ENCODE measurements around the gene ATP6V1G1.

DNA sequence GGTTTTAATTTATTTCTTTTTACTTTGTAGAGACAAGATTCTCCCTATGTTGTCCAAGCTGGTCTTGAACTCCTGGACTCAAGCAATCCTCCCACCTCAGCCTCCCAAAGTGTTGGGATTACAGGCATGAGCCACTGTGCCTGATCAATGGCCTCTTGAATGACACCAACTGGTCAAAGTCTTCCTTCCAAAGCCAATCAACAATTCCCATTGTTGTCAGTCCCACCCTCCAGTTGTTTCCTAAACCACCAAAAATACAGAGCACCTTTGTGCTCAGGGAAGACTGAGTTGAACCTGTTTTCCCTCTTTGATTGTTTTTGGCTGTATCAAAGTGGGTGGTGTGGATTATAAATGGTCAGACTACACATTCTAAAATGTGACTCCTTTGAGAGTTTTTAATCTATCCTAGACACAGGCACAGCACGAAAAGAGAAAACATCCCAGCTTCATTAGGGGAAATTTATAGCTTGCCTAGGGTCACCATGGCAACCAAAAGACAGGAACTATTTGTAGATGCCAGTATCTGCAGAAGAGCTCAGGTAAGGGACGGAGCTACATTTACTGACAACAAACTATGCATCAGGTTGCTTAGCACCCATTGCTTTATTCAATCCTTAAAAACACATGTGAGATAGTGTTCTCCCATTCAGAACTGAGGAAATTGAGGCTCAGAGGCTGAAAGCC is 27.6 kb upstream of the ATP6V1G1 start:
- TF ChIP-seq POLR2AphosphoS5 (IDR thresholded peaks at IDR 0.05) (no peak), POLR2A (IDR thresholded peaks at IDR 0.05; ENCODE audit: low read depth) (no peak)
- TF ChIP-seq, protein P1, sequence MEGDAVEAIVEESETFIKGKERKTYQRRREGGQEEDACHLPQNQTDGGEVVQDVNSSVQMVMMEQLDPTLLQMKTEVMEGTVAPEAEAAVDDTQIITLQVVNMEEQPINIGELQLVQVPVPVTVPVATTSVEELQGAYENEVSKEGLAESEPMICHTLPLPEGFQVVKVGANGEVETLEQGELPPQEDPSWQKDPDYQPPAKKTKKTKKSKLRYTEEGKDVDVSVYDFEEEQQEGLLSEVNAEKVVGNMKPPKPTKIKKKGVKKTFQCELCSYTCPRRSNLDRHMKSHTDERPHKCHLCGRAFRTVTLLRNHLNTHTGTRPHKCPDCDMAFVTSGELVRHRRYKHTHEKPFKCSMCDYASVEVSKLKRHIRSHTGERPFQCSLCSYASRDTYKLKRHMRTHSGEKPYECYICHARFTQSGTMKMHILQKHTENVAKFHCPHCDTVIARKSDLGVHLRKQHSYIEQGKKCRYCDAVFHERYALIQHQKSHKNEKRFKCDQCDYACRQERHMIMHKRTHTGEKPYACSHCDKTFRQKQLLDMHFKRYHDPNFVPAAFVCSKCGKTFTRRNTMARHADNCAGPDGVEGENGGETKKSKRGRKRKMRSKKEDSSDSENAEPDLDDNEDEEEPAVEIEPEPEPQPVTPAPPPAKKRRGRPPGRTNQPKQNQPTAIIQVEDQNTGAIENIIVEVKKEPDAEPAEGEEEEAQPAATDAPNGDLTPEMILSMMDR (IDR thresholded peaks at IDR 0.05): no peak
